Retinal pigment epithelial cell (primary cell): ENCODE data around the gene KRTAP10-9.
"Not testable (repeated sequence)": the region's sequence is repeated elsewhere in the genome, so short reads cannot be mapped to it uniquely, and the experiment has no call there.

Experiments
- DNase-seq: peaks from one replicate; pipeline ENCODE4 v3.0.0-alpha.2; 2010; ENCODE audit warnings: low read depth
- H3K4me3 ChIP-seq: 2 replicates; pipeline ENCODE4 v1.5.1; 2011; ENCODE audit warnings: mild to moderate bottlenecking, low read length, control low read depth, moderate library complexity
- CTCF ChIP-seq: conservative IDR thresholded peaks from 2 replicates; pipeline ENCODE4 v1.5.1; 2011; ENCODE audit warnings: low read depth, low read length, control low read depth, inconsistent platforms

KRTAP10-9 gene

DNA sequence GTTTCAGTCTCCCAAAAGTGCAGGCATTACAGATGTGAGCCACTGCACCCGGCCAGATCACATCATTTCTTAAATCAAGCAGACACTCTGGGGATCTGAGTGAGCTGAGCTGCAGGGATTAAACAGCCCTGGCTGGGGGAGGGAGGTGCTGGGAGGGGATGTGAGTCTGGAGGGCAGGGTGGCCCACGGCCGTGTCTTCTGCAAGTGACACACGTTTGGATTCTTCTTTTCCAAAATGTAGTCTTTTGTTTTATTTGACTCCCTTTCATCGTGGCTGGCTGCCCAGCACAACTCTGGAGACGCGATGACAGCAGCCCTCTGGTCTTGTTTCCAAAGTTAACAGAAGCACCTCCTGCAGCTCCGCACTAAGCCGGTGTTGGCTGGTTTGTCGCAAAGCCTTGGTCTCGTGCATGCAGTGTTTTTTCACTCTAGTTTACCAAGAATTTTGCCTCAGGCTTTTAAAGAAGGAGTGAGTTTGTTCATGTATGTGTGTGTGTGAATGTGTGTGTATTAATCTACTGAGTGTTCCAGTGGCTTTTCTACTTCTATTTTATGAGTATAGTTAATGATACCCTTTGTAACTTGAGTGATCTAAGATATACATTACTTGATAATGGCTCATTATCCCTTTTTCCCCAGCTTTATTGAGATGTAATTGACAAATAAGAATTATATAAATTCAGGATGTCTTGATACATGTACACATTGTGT is 43.6 kb upstream of the KRTAP10-9 start:
- TF ChIP-seq CTCF = no peak
- no peak for DNase-seq
- no peak overlapping the region for H3K4me3 ChIP-seq

- TF ChIP-seq CTCF = no peak
- H3K4me3 ChIP-seq = no peak overlapping the region
- no peak for DNase-seq
Observed at GRCh38 chr21:44583800-44584147, 43.1 kb upstream of the KRTAP10-9 start.

GRCh38 chr21:44585892-44586291 is 41.0 kb upstream of the KRTAP10-9 start:
- TF ChIP-seq CTCF = no peak
- no peak for DNase-seq
- no peak overlapping the region for H3K4me3 ChIP-seq

GRCh38 chr21:44589094-44589493 is 37.8 kb upstream of the KRTAP10-9 start:
- no peak for DNase-seq
- no peak for TF ChIP-seq CTCF

GRCh38 chr21:44589586-44590305 is 37.1 kb upstream of the KRTAP10-9 start:
- no peak for TF ChIP-seq CTCF

More at GRCh38 chr21:44589094-44589493, 37.8 kb upstream of the KRTAP10-9 start:
- H3K4me3 ChIP-seq = no peak overlapping the region

GRCh38 chr21:44590311-44590721 is 36.6 kb upstream of the KRTAP10-9 start:
- no peak for TF ChIP-seq CTCF
- no peak for DNase-seq
- H3K4me3 ChIP-seq = no peak overlapping the region

More at GRCh38 chr21:44589586-44590305, 37.1 kb upstream of the KRTAP10-9 start:
- no peak for DNase-seq
- H3K4me3 ChIP-seq = no peak overlapping the region

DNA sequence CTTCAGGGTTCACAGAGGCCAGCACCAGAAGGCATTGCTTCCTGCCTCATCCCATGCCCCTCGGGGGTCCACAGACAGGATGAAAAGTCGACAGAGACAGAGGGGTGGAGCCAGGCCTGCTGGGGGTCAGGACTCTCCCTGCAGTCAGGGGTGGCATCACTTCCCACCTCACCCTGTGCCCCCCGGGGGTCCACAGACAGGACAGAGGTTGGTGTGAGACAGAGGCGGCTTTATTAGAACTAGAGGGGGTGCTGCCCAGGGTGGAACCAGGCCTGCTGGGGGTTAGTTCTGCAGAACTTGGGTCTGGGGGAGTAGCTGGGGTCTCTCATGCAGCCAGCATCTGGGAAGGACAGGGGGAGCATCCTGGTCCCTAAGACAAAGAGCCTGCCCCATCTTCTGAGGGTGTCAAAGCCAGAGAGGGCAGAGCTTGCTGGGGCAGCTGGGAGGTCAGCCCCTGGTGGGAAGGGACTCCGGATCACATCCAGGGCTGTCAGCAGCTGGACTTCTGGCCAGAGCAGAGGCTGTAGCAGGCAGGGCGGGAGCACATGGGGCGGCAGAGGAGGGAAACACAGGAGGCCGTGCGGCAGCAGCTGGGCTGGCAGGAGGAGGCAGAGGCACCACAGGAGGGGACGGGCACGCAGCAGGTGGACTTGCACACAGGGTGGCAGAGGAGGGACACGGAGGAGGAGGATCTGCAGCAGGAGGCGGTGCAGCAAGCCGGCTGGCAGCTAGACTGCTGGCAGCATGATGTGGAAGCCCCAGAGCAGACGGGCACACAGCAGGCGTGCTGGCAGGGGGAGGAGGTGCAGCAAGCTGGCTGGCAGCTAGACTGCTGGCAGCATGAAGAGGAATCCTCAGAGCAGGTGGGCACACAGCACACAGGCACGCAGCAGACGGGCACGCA is 35.7 kb upstream of the KRTAP10-9 start:
- not testable (repeated sequence) for DNase-seq

DNA sequence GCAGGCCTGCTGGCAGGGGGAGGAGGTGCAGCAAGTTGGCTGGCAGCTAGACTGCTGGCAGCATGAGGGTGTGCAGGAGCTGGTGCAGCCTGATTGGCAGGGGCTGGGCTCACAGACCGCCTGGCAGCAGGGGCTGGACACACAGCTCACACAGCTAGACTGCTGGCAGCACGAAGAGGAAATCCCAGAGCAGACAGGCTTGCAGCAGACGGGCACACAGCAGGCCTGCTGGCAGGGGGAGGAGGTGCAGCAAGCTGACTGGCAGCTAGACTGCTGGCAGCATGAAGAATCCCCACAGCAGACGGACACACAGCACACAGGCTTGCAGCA is 35.1 kb upstream of the KRTAP10-9 start:
- not testable (repeated sequence) for DNase-seq, H3K4me3 ChIP-seq

More for the DNA sequence above, 35.7 kb upstream of the KRTAP10-9 start:
- H3K4me3 ChIP-seq = not testable (repeated sequence)
